GM12878 (cell line): Measurements from ENCODE around the gene SLC35B4. TPM values are rescaled to one million over a fixed set of nuclear protein-coding genes. Genes with fewer than 3 reads are reported as not detected.

Experiments
- MYB ChIP-seq: fragments of 150-350 bp; IDR thresholded peaks from 2 replicates; pipeline ENCODE4 v1.6.1; 2014; ENCODE audit warnings: mild to moderate bottlenecking, low read depth, low read length, borderline replicate concordance
- NFYB ChIP-seq: IDR thresholded peaks from 2 replicates; pipeline ENCODE4 v1.6.1; 2011; ENCODE audit warnings: low read depth, mild to moderate bottlenecking, low read length, improper control_type of control experiment, moderate library complexity; ENCODE audit not compliant: insufficient read depth
- PML ChIP-seq: IDR thresholded peaks from 2 replicates; pipeline ENCODE4 v1.6.1; 2012; ENCODE audit warnings: low read length, inconsistent platforms
- SUZ12 ChIP-seq: fragments of 200-600 bp; sonication (generic); IDR thresholded peaks from one replicate; pipeline ENCODE4 v1.6.1; 2018; ENCODE audit warnings: antibody characterized with exemption, mild to moderate bottlenecking; ENCODE audit not compliant: unreplicated experiment
- ZNF274 ChIP-seq: IDR thresholded peaks from one replicate; pipeline ENCODE4 v1.8.0; 2011; ENCODE audit not compliant: insufficient read length, insufficient read depth
- ZZZ3 ChIP-seq: IDR thresholded peaks from 2 replicates; pipeline ENCODE4 v1.6.1; 2011; ENCODE audit warnings: low read depth; ENCODE audit not compliant: control insufficient read depth, insufficient read length
- polyA plus RNA-seq, 11 experiments: library from polyadenylated mRNA; depleted of rRNA in 4 of 11; unstranded in 6 of 11; stranded (reverse) in 5 of 11; fragments of >200 nt; fragmentation: Nextera tagmentation in 4 of 11; fragmentation: Illumina TruSeq in 1 of 11; extraction: Ambion mirVana in 4 of 11; extraction: Trizol in 1 of 11; gene quantifications; 1 replicate in 1 of 11; 2 replicates in 10 of 11; pipeline versions ENCODE4 v1.2.1 to v1.2.3, GENCODE V29; 2011 to 2016; ENCODE audit warnings: inconsistent platforms in 2 of 11, missing spikeins in 2 of 11, low read depth in 1 of 11
- total RNA-seq, 4 experiments: library from RNA; depleted of rRNA in 3 of 4; stranded (reverse); fragments of >200 nt in 3 of 4; fragmentation: Illumina TruSeq in 1 of 4; extraction: Trizol in 1 of 4; gene quantifications; 2 replicates each; pipeline versions ENCODE4 v1.2.1 to v1.2.3, GENCODE V29; 2013 to 2021
- TF ChIP-seq, protein P1 (sequence below), 3 experiments: IDR thresholded peaks in 2 of 3; conservative IDR thresholded peaks in 1 of 3; 2 replicates each; pipeline ENCODE4 v1.5.1; 2011; ENCODE audit warnings: low read depth in 3 of 3, low read length in 3 of 3, mild to moderate bottlenecking in 3 of 3, control low read depth in 2 of 3, moderate library complexity in 2 of 3, inconsistent platforms in 1 of 3, mixed read lengths in 1 of 3; ENCODE audit not compliant: control insufficient read depth in 2 of 3, insufficient read depth in 1 of 3; ENCODE audit errors: extremely low read depth in 1 of 3
- TF ChIP-seq, protein P2 (sequence below): fragments of 450-650 bp; IDR thresholded peaks from 2 replicates; pipeline ENCODE4 v1.6.1; 2017; ENCODE audit warnings: mild to moderate bottlenecking, moderate library complexity
- TF ChIP-seq, protein P3 (sequence below): fragments of 450-650 bp; formaldehyde crosslinking; IDR thresholded peaks from 2 replicates; pipeline ENCODE4 v1.4.0; 2022; ENCODE audit warnings: mild to moderate bottlenecking, moderate library complexity
- TF ChIP-seq, protein P4 (sequence below): fragments of 450-650 bp; IDR thresholded peaks from 2 replicates; pipeline ENCODE4 v1.6.1; 2016; ENCODE audit warnings: mild to moderate bottlenecking, moderate library complexity, borderline replicate concordance

The SLC35B4 gene
- total and polyA plus RNA-seq, 10 of the 15 experiments (the other 5 are each of a cell fraction or from before 2014, with no cell fraction given), result 3.6 to 23.9 (median 14.0) TPM

DNA sequence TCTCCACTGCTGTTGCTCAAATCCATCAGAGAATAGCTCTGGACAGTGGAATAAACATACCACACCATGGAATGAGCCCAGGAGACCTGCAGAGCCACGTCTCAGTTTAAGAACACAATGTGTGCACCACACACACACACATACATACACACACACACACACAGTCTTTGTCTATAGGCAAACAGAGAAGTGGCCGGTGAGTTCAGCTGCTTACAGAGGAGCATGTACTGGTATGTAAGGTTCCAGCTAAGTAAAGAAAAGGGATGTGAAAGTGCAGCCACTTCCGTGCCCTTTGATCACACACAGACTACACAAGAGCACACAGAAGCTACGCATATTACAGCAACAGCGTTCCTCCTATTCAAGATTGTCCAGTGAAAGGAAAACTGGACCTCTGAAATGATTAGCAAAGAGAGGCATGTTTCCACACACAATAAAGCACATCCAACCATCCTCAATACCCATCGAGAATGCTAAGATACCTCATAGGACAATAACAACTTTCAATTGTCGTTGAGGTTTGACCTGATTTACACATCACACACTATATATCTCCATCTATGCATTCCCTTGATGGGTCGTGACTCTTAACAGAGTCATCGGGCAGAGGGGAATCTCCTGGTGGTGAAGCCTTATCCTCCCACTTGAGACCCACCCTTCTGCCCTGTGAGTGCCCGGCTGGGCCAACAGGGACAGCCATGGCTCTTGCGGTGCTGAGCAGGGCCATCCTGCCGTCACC lies 23.6 kb downstream of the SLC35B4 start (continued):
- TF ChIP-seq, protein P1, sequence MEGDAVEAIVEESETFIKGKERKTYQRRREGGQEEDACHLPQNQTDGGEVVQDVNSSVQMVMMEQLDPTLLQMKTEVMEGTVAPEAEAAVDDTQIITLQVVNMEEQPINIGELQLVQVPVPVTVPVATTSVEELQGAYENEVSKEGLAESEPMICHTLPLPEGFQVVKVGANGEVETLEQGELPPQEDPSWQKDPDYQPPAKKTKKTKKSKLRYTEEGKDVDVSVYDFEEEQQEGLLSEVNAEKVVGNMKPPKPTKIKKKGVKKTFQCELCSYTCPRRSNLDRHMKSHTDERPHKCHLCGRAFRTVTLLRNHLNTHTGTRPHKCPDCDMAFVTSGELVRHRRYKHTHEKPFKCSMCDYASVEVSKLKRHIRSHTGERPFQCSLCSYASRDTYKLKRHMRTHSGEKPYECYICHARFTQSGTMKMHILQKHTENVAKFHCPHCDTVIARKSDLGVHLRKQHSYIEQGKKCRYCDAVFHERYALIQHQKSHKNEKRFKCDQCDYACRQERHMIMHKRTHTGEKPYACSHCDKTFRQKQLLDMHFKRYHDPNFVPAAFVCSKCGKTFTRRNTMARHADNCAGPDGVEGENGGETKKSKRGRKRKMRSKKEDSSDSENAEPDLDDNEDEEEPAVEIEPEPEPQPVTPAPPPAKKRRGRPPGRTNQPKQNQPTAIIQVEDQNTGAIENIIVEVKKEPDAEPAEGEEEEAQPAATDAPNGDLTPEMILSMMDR (IDR thresholded peaks at IDR 0.05 in 2 of 3, conservative IDR thresholded peaks at IDR 0.05 in 1 of 3; ENCODE audit: control insufficient read depth in 2 of 3, extremely low read depth in 1 of 3, insufficient read depth in 1 of 3, low read depth in 3 of 3, low read length in 3 of 3), result no peak
- TF ChIP-seq, protein P2, sequence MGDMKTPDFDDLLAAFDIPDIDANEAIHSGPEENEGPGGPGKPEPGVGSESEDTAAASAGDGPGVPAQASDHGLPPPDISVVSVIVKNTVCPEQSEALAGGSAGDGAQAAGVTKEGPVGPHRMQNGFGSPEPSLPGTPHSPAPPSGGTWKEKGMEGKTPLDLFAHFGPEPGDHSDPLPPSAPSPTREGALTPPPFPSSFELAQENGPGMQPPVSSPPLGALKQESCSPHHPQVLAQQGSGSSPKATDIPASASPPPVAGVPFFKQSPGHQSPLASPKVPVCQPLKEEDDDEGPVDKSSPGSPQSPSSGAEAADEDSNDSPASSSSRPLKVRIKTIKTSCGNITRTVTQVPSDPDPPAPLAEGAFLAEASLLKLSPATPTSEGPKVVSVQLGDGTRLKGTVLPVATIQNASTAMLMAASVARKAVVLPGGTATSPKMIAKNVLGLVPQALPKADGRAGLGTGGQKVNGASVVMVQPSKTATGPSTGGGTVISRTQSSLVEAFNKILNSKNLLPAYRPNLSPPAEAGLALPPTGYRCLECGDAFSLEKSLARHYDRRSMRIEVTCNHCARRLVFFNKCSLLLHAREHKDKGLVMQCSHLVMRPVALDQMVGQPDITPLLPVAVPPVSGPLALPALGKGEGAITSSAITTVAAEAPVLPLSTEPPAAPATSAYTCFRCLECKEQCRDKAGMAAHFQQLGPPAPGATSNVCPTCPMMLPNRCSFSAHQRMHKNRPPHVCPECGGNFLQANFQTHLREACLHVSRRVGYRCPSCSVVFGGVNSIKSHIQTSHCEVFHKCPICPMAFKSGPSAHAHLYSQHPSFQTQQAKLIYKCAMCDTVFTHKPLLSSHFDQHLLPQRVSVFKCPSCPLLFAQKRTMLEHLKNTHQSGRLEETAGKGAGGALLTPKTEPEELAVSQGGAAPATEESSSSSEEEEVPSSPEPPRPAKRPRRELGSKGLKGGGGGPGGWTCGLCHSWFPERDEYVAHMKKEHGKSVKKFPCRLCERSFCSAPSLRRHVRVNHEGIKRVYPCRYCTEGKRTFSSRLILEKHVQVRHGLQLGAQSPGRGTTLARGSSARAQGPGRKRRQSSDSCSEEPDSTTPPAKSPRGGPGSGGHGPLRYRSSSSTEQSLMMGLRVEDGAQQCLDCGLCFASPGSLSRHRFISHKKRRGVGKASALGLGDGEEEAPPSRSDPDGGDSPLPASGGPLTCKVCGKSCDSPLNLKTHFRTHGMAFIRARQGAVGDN, result no peak
- TF ChIP-seq, protein P3, sequence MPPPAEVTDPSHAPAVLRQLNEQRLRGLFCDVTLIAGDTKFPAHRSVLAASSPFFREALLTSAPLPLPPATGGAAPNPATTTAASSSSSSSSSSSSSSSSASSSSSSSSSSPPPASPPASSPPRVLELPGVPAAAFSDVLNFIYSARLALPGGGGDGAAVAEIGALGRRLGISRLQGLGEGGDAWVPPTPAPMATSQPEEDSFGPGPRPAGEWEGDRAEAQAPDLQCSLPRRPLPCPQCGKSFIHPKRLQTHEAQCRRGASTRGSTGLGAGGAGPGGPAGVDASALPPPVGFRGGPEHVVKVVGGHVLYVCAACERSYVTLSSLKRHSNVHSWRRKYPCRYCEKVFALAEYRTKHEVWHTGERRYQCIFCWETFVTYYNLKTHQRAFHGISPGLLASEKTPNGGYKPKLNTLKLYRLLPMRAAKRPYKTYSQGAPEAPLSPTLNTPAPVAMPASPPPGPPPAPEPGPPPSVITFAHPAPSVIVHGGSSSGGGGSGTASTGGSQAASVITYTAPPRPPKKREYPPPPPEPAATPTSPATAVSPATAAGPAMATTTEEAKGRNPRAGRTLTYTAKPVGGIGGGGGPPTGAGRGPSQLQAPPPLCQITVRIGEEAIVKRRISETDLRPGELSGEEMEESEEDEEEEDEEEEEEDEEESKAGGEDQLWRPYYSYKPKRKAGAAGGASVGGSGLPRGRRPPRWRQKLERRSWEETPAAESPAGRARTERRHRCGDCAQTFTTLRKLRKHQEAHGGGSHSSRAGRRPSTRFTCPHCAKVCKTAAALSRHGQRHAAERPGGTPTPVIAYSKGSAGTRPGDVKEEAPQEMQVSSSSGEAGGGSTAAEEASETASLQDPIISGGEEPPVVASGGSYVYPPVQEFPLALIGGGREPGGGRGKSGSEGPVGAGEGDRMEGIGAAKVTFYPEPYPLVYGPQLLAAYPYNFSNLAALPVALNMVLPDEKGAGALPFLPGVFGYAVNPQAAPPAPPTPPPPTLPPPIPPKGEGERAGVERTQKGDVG (CRISPR knock-in tag), result no peak
- TF ChIP-seq PML (no peak), SUZ12 (no peak), MYB (no peak), ZNF274 (no peak), ZZZ3 (no peak), NFYB (no peak)
- TF ChIP-seq, protein P4, sequence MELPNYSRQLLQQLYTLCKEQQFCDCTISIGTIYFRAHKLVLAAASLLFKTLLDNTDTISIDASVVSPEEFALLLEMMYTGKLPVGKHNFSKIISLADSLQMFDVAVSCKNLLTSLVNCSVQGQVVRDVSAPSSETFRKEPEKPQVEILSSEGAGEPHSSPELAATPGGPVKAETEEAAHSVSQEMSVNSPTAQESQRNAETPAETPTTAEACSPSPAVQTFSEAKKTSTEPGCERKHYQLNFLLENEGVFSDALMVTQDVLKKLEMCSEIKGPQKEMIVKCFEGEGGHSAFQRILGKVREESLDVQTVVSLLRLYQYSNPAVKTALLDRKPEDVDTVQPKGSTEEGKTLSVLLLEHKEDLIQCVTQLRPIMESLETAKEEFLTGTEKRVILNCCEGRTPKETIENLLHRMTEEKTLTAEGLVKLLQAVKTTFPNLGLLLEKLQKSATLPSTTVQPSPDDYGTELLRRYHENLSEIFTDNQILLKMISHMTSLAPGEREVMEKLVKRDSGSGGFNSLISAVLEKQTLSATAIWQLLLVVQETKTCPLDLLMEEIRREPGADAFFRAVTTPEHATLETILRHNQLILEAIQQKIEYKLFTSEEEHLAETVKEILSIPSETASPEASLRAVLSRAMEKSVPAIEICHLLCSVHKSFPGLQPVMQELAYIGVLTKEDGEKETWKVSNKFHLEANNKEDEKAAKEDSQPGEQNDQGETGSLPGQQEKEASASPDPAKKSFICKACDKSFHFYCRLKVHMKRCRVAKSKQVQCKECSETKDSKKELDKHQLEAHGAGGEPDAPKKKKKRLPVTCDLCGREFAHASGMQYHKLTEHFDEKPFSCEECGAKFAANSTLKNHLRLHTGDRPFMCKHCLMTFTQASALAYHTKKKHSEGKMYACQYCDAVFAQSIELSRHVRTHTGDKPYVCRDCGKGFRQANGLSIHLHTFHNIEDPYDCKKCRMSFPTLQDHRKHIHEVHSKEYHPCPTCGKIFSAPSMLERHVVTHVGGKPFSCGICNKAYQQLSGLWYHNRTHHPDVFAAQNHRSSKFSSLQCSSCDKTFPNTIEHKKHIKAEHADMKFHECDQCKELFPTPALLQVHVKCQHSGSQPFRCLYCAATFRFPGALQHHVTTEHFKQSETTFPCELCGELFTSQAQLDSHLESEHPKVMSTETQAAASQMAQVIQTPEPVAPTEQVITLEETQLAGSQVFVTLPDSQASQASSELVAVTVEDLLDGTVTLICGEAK, result 0 out of 2 replicates have a peak, but pooled peaks have one; percentile 33
